ENCODE data around the gene UBA6. TPM values are rescaled to one million over a fixed set of nuclear protein-coding genes. Genes with fewer than 3 reads are reported as not detected.
"Not testable (repeated sequence)": the region's sequence is repeated elsewhere in the genome, so short reads cannot be mapped to it uniquely, and the experiment has no call there.

The UBA6 gene
- polyA plus RNA-seq, 1 of the 3 experiments (the other 2 are of a cell fraction): 51.0 TPM

- no peak for TF ChIP-seq REST (IDR thresholded peaks at IDR 0.05; ENCODE audit: low read depth, low read length)
- TF ChIP-seq CHD2 (IDR thresholded peaks at IDR 0.05; ENCODE audit: low read length, partially characterized antibody): no peak
- no peak for TF ChIP-seq POLR2AphosphoS5 (IDR thresholded peaks at IDR 0.05; ENCODE audit: low read depth, low read length)
These were observed 35.3 kb upstream of the UBA6 start (continued) for GRCh38 chr4:67736262-67736661.

GRCh38 chr4:67735325-67735724, 34.4 kb upstream of the UBA6 start:
- POLR2A ChIA-PET: no interaction called here
- H3K79me2 ChIP-seq (ENCODE audit: insufficient read depth): no peaks in the 10 kb centered on the region
- no peaks in the 10 kb centered on the region for H3K9me3 ChIP-seq
- CTCF ChIA-PET: interaction anchor here (1.6 to 5.8 kb wide), 3 partner anchors 8 to 47 kb away, joined by 3 to 41 read pairs (median 5); no protein-coding TSS in a partner anchor
- H3K27ac ChIP-seq (ENCODE audit: low read depth in 2 of 2, low read length in 1 of 2): no peak overlapping the region
- H3K36me3 ChIP-seq (replicated peaks in 1 of 2; ENCODE audit: control insufficient read depth in 1 of 2, insufficient read depth in 2 of 2, low read length in 1 of 2): no peaks in the 10 kb centered on the region
- no peaks in the 10 kb centered on the region for H3K9me2 ChIP-seq
- no peaks in the 10 kb centered on the region for H3K27me3 ChIP-seq (ENCODE audit: insufficient read depth)
- peaks cover 5% of the 10 kb centered on the region for H3F3A ChIP-seq (replicated peaks; ENCODE audit: insufficient read depth)
- no peak overlapping the region for H2AFZ ChIP-seq (ENCODE audit: low read depth)
- H3K9ac ChIP-seq: no peak overlapping the region
- no peak for DNase-seq
- no peak for TF ChIP-seq PBX3 (IDR thresholded peaks at IDR 0.05)
- no peak for TF ChIP-seq GATA2 (CRISPR knock-in tag; IDR thresholded peaks at IDR 0.05)
- no peak for TF ChIP-seq FOXM1 (IDR thresholded peaks at IDR 0.05; ENCODE audit: low read depth)
- H3K4me3 ChIP-seq (ENCODE audit: low read depth in 2 of 2, low read length in 1 of 2): no peak overlapping the region
- no peaks in the 10 kb centered on the region for H4K20me1 ChIP-seq (ENCODE audit: insufficient read depth)
- no peaks in the 10 kb centered on the region for H3K4me1 ChIP-seq (ENCODE audit: control insufficient read depth in 1 of 2, insufficient read depth in 2 of 2, low read depth in 1 of 2, low read length in 1 of 2)
- H3K4me2 ChIP-seq: no peak overlapping the region

- POLR2A ChIA-PET; H3K9me3 ChIP-seq; H4K20me1 ChIP-seq (ENCODE audit: insufficient read depth); H3K9ac ChIP-seq; H3K4me2 ChIP-seq; H2AFZ ChIP-seq (ENCODE audit: low read depth); H3K4me1 ChIP-seq (ENCODE audit: control insufficient read depth in 1 of 2, insufficient read depth in 2 of 2, low read depth in 1 of 2, low read length in 1 of 2); H3K36me3 ChIP-seq (replicated peaks in 1 of 2; ENCODE audit: control insufficient read depth in 1 of 2, insufficient read depth in 2 of 2, low read length in 1 of 2); DNase-seq; H3K9me2 ChIP-seq; CTCF ChIA-PET; H3K27me3 ChIP-seq (ENCODE audit: insufficient read depth); H3K27ac ChIP-seq (ENCODE audit: low read depth in 2 of 2, low read length in 1 of 2); H3K79me2 ChIP-seq (ENCODE audit: insufficient read depth); H3K4me3 ChIP-seq (ENCODE audit: low read depth in 2 of 2, low read length in 1 of 2): not testable (repeated sequence)
- H3F3A ChIP-seq (replicated peaks; ENCODE audit: insufficient read depth): peaks cover 29% of the 10 kb centered on the region
- 90% methylated on average over 3 of the region's 3 CpGs for WGBS (ENCODE audit: low lambda C conversion rate)
These were observed 29.6 kb upstream of the UBA6 start for GRCh38 chr4:67730511-67730910.
